B cell (primary cell): ENCODE data around the gene KIF16B. TPM values are rescaled to one million over a fixed set of nuclear protein-coding genes. Genes with fewer than 3 reads are reported as not detected.

Experiments used
- ATAC-seq: fragments of 200-7000 bp; cut with Tn5 transposase; one replicate; pipeline ENCODE4 v1.10.0; 2021; ENCODE audit warnings: low read depth, mild to moderate bottlenecking, moderate number of reproducible peaks, moderate library complexity
- CTCF ChIA-PET: fragments of 350-600 bp; sonication (Branson Sonifier 250); formaldehyde crosslinking; loops from one replicate; lab custom pipeline; 2021; ENCODE audit warnings: antibody characterized with exemption, inconsistent platforms; lab: Charles Lee
- POLR2A ChIA-PET: fragments of 350-600 bp; sonication (Branson Sonifier 250); formaldehyde crosslinking; loops from one replicate; lab custom pipeline; 2021; ENCODE audit warnings: antibody characterized with exemption; lab: Charles Lee
- DNase-seq: peaks from one replicate; pipeline ENCODE4 v3.0.0; 2013
- H2AFZ ChIP-seq: 2 replicates; pipeline ENCODE4 v1.6.1; 2012; ENCODE audit warnings: mild to moderate bottlenecking, low read depth, low read length; ENCODE audit not compliant: insufficient read depth, poor library complexity, severe bottlenecking
- H3K27ac ChIP-seq, 2 donors: 1 replicate in 1 of 2; 2 replicates in 1 of 2; pipeline ENCODE4 v1.5.1; 2012 to 2013; ENCODE audit warnings: low read length in 2 of 2, mild to moderate bottlenecking in 2 of 2, moderate library complexity in 1 of 2
- H3K27me3 ChIP-seq, 4 experiments: fragments of 200-600 bp in 1 of 4; sonication (generic) in 1 of 4; replicated peaks in 1 of 4; 1 replicate in 2 of 4; 2 replicates in 2 of 4; pipeline versions ENCODE4 v1.6.1 to v1.7.0; 2013 to 2016; ENCODE audit warnings: low read length in 3 of 4, mild to moderate bottlenecking in 2 of 4, mixed read lengths in 1 of 4, moderate library complexity in 1 of 4; ENCODE audit not compliant: insufficient read depth in 4 of 4, control insufficient read depth in 3 of 4; ENCODE audit errors: control extremely low read depth in 1 of 4
- H3K36me3 ChIP-seq, 2 experiments: replicated peaks in 1 of 2; 1 replicate in 1 of 2; 2 replicates in 1 of 2; pipeline versions ENCODE4 v1.6.1 to v1.7.1; 2013; ENCODE audit warnings: low read length in 1 of 2; ENCODE audit not compliant: insufficient read depth in 2 of 2, control insufficient read depth in 1 of 2; ENCODE audit errors: control extremely low read depth in 1 of 2, extremely low read depth in 1 of 2
- H3K4me1 ChIP-seq, 2 donors: fragments of 200-600 bp in 1 of 2; sonication (generic) in 1 of 2; 1 replicate in 1 of 2; 2 replicates in 1 of 2; pipeline versions ENCODE4 v1.5.1 to v1.6.1; 2013 to 2017; ENCODE audit warnings: low read length in 2 of 2; ENCODE audit not compliant: control insufficient read depth in 2 of 2, insufficient read depth in 2 of 2
- H3K4me2 ChIP-seq: replicated peaks from 2 replicates; pipeline ENCODE3; 2012; ENCODE audit warnings: mild to moderate bottlenecking, low read depth, low read length; ENCODE audit not compliant: poor library complexity, severe bottlenecking
- H3K4me3 ChIP-seq, 5 experiments: fragments of 200-600 bp in 1 of 5; sonication (generic) in 1 of 5; 1 replicate in 3 of 5; 2 replicates in 2 of 5; pipeline versions ENCODE4 v1.5.1 to v1.7.0; 2011 to 2016; ENCODE audit warnings: low read length in 4 of 5, mild to moderate bottlenecking in 4 of 5, low read depth in 2 of 5, control low read depth in 1 of 5, moderate library complexity in 1 of 5; ENCODE audit not compliant: insufficient read depth in 1 of 5; ENCODE audit errors: control extremely low read depth in 1 of 5, extremely low read depth in 1 of 5
- H3K79me2 ChIP-seq: fragments of 200-600 bp; sonication (generic); one replicate; pipeline ENCODE4 v1.6.0; 2016; ENCODE audit warnings: low read length; ENCODE audit not compliant: control insufficient read depth, insufficient read depth
- H3K9ac ChIP-seq: fragments of 200-600 bp; sonication (generic); 2 replicates; pipeline ENCODE4 v1.6.1; 2017; ENCODE audit warnings: mild to moderate bottlenecking, low read length, moderate library complexity
- H3K9me3 ChIP-seq, 3 donors: one replicate each; pipeline versions ENCODE4 v1.6.1 to v1.7.1; 2013; ENCODE audit warnings: low read length in 2 of 3; ENCODE audit not compliant: control insufficient read depth in 2 of 3, insufficient read depth in 1 of 3; ENCODE audit errors: control extremely low read depth in 1 of 3
- H4K20me1 ChIP-seq: 2 replicates; pipeline ENCODE4 v1.6.0; 2012; ENCODE audit warnings: mild to moderate bottlenecking, low read length; ENCODE audit not compliant: insufficient read depth, control insufficient read depth, poor library complexity, severe bottlenecking
- H3K27ac Mint-ChIP-seq: one replicate; pipeline ENCODE4 v1.8.0; 2021; ENCODE audit warnings: mixed read lengths
- H3K27me3 Mint-ChIP-seq: one replicate; pipeline ENCODE4 v1.8.0; 2021; ENCODE audit warnings: mixed read lengths
- H3K4me1 Mint-ChIP-seq: one replicate; pipeline ENCODE4 v1.8.0; 2021; ENCODE audit warnings: mixed read lengths
- H3K4me3 Mint-ChIP-seq: one replicate; pipeline ENCODE4 v1.8.0; 2021; ENCODE audit warnings: mixed read lengths
- H3K9me3 Mint-ChIP-seq: one replicate; pipeline ENCODE4 v1.8.0; 2022; ENCODE audit warnings: mixed read lengths; ENCODE audit not compliant: insufficient read depth
- CTCF ChIP-seq: fragments of 200-600 bp; IDR thresholded peaks from one replicate; pipeline ENCODE4 v1.8.0; 2022; ENCODE audit warnings: antibody characterized with exemption, mild to moderate bottlenecking
- EZH2 ChIP-seq: IDR thresholded peaks from 2 replicates; pipeline ENCODE4 v1.6.1; 2012; ENCODE audit warnings: borderline replicate concordance, low read depth, mild to moderate bottlenecking, moderate library complexity, low read length; ENCODE audit not compliant: insufficient read depth, poor library complexity, severe bottlenecking
- WGBS: methylation state at CpG from one replicate; pipeline ENCODE4 v1.1.5; 2013; ENCODE audit warnings: missing lambda C conversion rate; ENCODE audit not compliant: insufficient coverage; 5-methylcytosine and 5-hydroxymethylcytosine counted together
- intact Hi-C: fragments of 100-400 bp; cut with micrococcal nuclease; formaldehyde crosslinking; loops from one replicate; pipeline ENCODE4 v1.10.0; 2022
- polyA plus RNA-seq: library from polyadenylated mRNA; depleted of rRNA; stranded (reverse); fragments of >200 nt; gene quantifications from 2 replicates; pipeline ENCODE4 v1.2.3, GENCODE V29; 2012
- total RNA-seq, 2 donors: library from RNA; stranded (reverse); fragments of 120-200 nt in 1 of 2; gene quantifications; 1 replicate in 1 of 2; 2 replicates in 1 of 2; pipeline versions ENCODE4 v1.2.3 to v1.2.4, GENCODE V29; 2013 to 2022

KIF16B gene
- total and polyA plus RNA-seq, 2 donors (not counting 1 experiment from before 2014, with no cell fraction given), result 4.5 to 13.0 TPM

GRCh38 chr20:16368645-16369292 is 204.5 kb downstream of the KIF16B start:
- Histone ChIP-seq H3K4me1 (no peaks in the 10 kb centered on the region), H3K79me2 (no peaks in the 10 kb centered on the region), H3K4me2 (no peak overlapping the region), H3K9me3 (no peaks in the 10 kb centered on the region), H4K20me1 (no peaks in the 10 kb centered on the region), H3K9ac (no peak overlapping the region), H3K27ac (no peak overlapping the region), H3K36me3 (peaks cover 0 to 7% of the 10 kb centered on the region in 2 experiments), H3K27me3 (no peaks in the 10 kb centered on the region), H2AFZ (no peak overlapping the region), H3K4me3 (no peak overlapping the region)
- no peak for TF ChIP-seq EZH2
- TF ChIP-seq CTCF, result no peak
- ChIA-PET CTCF (no interaction called here), POLR2A (no interaction called here)
- H3K4me3 Mint-ChIP-seq, result no peak overlapping the region
- intact Hi-C loops, result no loop called here
- H3K4me1 Mint-ChIP-seq, result no peaks in the 10 kb centered on the region
- no peaks in the 10 kb centered on the region for H3K9me3 Mint-ChIP-seq
- H3K27me3 Mint-ChIP-seq, result no peaks in the 10 kb centered on the region
- 98% methylated on average over 7 of the region's 11 CpGs for WGBS
- ATAC-seq, result no peak
- H3K27ac Mint-ChIP-seq, result no peak overlapping the region
- no peak for DNase-seq

GRCh38 chr20:16367948-16368560 is 205.2 kb downstream of the KIF16B start:
- DNase-seq (no peak), ATAC-seq (no peak)
- no peaks in the 10 kb centered on the region for H3K4me1 ChIP-seq
- no peaks in the 10 kb centered on the region for H3K4me1 Mint-ChIP-seq
- no peak overlapping the region for H3K4me3 ChIP-seq
- no peaks in the 10 kb centered on the region for H3K27me3 Mint-ChIP-seq
- no peak overlapping the region for H3K4me2 ChIP-seq
- H3K9ac ChIP-seq, result no peak overlapping the region
- intact Hi-C loops, result no loop called here
- WGBS, result 98% methylated on average over 14 of the region's 14 CpGs
- H3K4me3 Mint-ChIP-seq, result no peak overlapping the region
- H3K9me3 ChIP-seq, result no peaks in the 10 kb centered on the region
- no peak for TF ChIP-seq CTCF
- TF ChIP-seq EZH2, result no peak
- H3K9me3 Mint-ChIP-seq, result no peaks in the 10 kb centered on the region
- H3K27ac Mint-ChIP-seq, result no peak overlapping the region
- H3K27me3 ChIP-seq, result no peaks in the 10 kb centered on the region
- H4K20me1 ChIP-seq, result no peaks in the 10 kb centered on the region
- no peaks in the 10 kb centered on the region for H3K79me2 ChIP-seq
- POLR2A ChIA-PET, result no interaction called here
- no peak overlapping the region for H3K27ac ChIP-seq
- peaks cover 0 to 7% of the 10 kb centered on the region in 2 experiments for H3K36me3 ChIP-seq
- H2AFZ ChIP-seq, result no peak overlapping the region
- CTCF ChIA-PET, result no interaction called here
